Right lobe of liver (tissue), 6 donors: ENCODE data around the gene LRMDA. TPM values are rescaled to one million over a fixed set of nuclear protein-coding genes. Genes with fewer than 3 reads are reported as not detected.

ENCODE experiments used
- ATAC-seq, 4 donors: fragments of 200-7000 bp; cut with Tn5 transposase; one replicate each; pipeline ENCODE4 v1.9.1; 2020; ENCODE audit warnings: mild to moderate bottlenecking in 4 of 4, moderate library complexity in 4 of 4
- DNase-seq, 3 donors: peaks; one replicate each; pipeline ENCODE4 v3.0.0-alpha.2; 2020
- H3K27ac ChIP-seq, 3 donors: fragments of 200-600 bp; one replicate each; pipeline ENCODE4 v1.8.0; 2022
- H3K27me3 ChIP-seq, 2 donors: fragments of 200-600 bp; one replicate each; pipeline ENCODE4 v1.8.0; 2022
- H3K36me3 ChIP-seq, 4 donors: fragments of 200-600 bp; sonication (generic) in 1 of 4; one replicate each; pipeline versions ENCODE4 v1.5.1 to v1.8.0; 2017 to 2022; ENCODE audit warnings: control low read depth in 1 of 4
- H3K4me1 ChIP-seq, 4 donors: fragments of 200-600 bp; sonication (generic) in 1 of 4; one replicate each; pipeline versions ENCODE4 v1.5.1 to v1.8.0; 2017 to 2022; ENCODE audit warnings: control low read depth in 1 of 4
- H3K4me3 ChIP-seq, 3 donors: fragments of 200-600 bp; one replicate each; pipeline ENCODE4 v1.8.0; 2022
- H3K9me3 ChIP-seq, 4 donors: fragments of 200-600 bp; sonication (generic) in 1 of 4; one replicate each; pipeline versions ENCODE4 v1.5.1 to v1.8.0; 2017 to 2022; ENCODE audit warnings: control low read depth in 1 of 4
- POLR2A ChIP-seq: fragments of 450-650 bp; IDR thresholded peaks from one replicate; pipeline ENCODE4 v1.6.1; 2017; ENCODE audit warnings: antibody characterized with exemption, mild to moderate bottlenecking
- WGBS: methylation state at CpG from one replicate; pipeline ENCODE4 v1.1.6; 2018; ENCODE audit warnings: low coverage, low lambda C conversion rate; ENCODE audit not compliant: insufficient coverage; ENCODE audit errors: missing lambda C conversion rate; 5-methylcytosine and 5-hydroxymethylcytosine counted together
- intact Hi-C, 2 donors: fragments of 100-400 bp; cut with DNase I; formaldehyde crosslinking; loops; one replicate each; pipeline versions ENCODE4 v1.11.2 to v1.14.1; 2022
- total RNA-seq, 6 experiments: library from RNA; depleted of rRNA in 2 of 6; stranded (reverse); fragments of >200 nt in 2 of 6; fragmentation: NEBNext Ultra II Directional in 3 of 6; extraction: Animal tissue kit (Norgen Biotek cat#: 25700) in 3 of 6; gene quantifications; one replicate each; pipeline versions ENCODE4 v1.1.0 to v1.2.4, GENCODE V29; 2016 to 2023
- TF ChIP-seq, protein P1 (sequence below), 4 donors: fragments of 200-600 bp in 3 of 4; fragments of 450-650 bp in 1 of 4; IDR thresholded peaks; one replicate each; pipeline versions ENCODE4 v1.5.1 to v1.8.0; 2016 to 2022; ENCODE audit warnings: antibody characterized with exemption in 4 of 4, mild to moderate bottlenecking in 2 of 4
- donor health status: DM: no; HTN: yes; CAD: no.
- donor health status: DM: no; HTN: no; CAD: no.
- donor health status: DM: no; HTN: no; CAD: no.
- donor health status: DM: no; HTN: yes; CAD: no.
- donor health status: DM: no; HTN: yes; CAD: no.

The LRMDA gene
- total RNA-seq, 6 experiments from 2014 or later, result 9.9 to 19.9 (median 16.3) TPM

DNA sequence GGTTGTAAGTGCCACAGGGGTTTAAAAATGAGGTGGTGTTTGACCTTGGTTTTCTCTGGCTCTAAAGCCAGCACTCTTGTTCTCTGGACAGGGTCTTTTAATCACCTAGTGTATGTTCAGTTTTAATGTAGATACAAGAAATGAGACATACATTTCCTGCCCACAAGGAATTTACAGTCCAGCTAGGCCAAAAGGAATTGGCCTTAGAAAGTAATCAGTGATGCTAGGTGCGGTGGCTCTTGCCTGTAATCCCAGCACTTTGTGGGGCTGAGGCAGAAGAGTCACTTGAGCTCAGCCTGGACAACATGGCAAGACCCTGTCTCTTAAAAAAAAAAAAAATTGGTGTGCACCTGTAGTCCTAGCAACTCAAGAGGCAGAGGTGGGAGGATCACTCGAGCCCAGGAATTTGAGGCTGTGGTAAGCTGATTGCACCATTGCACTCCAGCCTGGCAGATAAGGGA lies 100.2 kb downstream of the LRMDA start:
- ATAC-seq (no peak), DNase-seq (no peak)
- no peaks in the 10 kb centered on the region for H3K27me3 ChIP-seq
- TF ChIP-seq, protein P1, sequence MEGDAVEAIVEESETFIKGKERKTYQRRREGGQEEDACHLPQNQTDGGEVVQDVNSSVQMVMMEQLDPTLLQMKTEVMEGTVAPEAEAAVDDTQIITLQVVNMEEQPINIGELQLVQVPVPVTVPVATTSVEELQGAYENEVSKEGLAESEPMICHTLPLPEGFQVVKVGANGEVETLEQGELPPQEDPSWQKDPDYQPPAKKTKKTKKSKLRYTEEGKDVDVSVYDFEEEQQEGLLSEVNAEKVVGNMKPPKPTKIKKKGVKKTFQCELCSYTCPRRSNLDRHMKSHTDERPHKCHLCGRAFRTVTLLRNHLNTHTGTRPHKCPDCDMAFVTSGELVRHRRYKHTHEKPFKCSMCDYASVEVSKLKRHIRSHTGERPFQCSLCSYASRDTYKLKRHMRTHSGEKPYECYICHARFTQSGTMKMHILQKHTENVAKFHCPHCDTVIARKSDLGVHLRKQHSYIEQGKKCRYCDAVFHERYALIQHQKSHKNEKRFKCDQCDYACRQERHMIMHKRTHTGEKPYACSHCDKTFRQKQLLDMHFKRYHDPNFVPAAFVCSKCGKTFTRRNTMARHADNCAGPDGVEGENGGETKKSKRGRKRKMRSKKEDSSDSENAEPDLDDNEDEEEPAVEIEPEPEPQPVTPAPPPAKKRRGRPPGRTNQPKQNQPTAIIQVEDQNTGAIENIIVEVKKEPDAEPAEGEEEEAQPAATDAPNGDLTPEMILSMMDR (IDR thresholded peaks at IDR 0.05), result no peak
- TF ChIP-seq POLR2A, result no peak
- intact Hi-C loops, result no loop called here
- H3K4me1 ChIP-seq, result no peaks in the 10 kb centered on the region
- no peak overlapping the region for H3K4me3 ChIP-seq
- WGBS, result 81% methylated on average over 2 of the region's 2 CpGs
- no peaks in the 10 kb centered on the region for H3K9me3 ChIP-seq
- no peak overlapping the region for H3K27ac ChIP-seq
- no peaks in the 10 kb centered on the region for H3K36me3 ChIP-seq

DNA sequence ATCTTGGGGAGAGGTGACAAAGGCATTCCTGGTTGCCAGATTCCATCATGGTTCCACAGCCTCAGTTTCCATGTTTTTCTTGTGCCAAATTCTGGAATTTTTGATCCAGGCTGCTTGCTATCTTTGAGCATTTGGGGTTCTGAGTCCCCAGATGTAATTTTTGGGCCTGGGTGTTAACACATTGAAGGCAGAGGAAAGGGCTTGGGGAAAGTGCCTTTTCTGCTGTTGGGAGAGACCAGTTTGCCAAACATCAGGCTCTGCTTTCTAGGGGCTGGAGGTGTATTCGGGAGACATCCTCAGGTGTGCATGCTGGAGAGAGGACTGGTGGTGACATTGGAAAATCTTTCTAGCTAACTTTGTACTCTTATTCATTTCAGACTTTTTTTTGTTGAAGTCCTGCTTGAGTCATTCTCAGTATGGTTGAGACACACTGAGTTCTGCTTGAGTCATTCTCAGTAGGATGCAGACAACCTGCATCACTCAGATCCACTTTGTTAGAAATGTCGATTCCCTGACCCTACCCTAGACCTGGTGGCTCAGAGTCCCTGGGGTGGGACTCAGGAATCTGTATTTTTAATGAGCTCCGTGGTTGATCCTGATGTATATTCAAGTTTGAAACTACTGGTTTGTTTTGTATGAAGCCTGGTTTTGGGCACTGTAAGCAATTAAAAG lies 101.0 kb downstream of the LRMDA start:
- DNase-seq (no peak), ATAC-seq (no peak)
- intact Hi-C loops, result no loop called here

GRCh38 chr10:75538144-75538543 lies 106.7 kb downstream of the LRMDA start:
- no peak overlapping the region for H3K4me3 ChIP-seq
- H3K36me3 ChIP-seq, result no peaks in the 10 kb centered on the region
- H3K27ac ChIP-seq, result no peak overlapping the region
- H3K27me3 ChIP-seq, result no peaks in the 10 kb centered on the region
- H3K9me3 ChIP-seq, result no peaks in the 10 kb centered on the region
- intact Hi-C loops, result no loop called here
- TF ChIP-seq, protein P1 (IDR thresholded peaks at IDR 0.05), result no peak
- TF ChIP-seq POLR2A, result no peak
- no peaks in the 10 kb centered on the region for H3K4me1 ChIP-seq
- 85% methylated on average over 7 of the region's 8 CpGs for WGBS
- ATAC-seq (no peak), DNase-seq (no peak)

More for the DNA sequence above, 101.0 kb downstream of the LRMDA start:
- TF ChIP-seq, protein P1 (IDR thresholded peaks at IDR 0.05), result no peak
- TF ChIP-seq POLR2A, result no peak
- Histone ChIP-seq H3K27me3 (no peaks in the 10 kb centered on the region), H3K36me3 (no peaks in the 10 kb centered on the region), H3K9me3 (no peaks in the 10 kb centered on the region), H3K27ac (no peak overlapping the region), H3K4me1 (no peaks in the 10 kb centered on the region), H3K4me3 (no peak overlapping the region)
- 91% methylated on average over 2 of the region's 3 CpGs for WGBS

DNA sequence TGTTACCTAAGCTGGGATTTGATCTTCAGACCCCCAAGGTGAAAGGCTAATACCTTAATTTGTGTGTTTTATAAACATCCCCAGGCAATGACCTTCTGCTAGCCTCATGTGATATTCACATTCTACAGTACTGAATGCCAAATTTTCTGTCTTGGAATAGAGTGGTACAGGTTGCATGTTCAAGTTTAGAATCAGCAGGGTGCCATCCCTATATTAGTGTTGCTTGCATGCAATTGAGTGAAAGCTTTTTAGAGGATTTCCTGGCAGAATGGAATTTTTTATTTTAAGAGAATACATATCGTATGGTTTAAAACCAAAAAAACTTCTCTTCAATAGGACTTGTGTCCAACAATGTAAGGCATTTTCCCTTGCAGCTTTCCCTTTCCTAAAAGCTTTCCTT lies 107.3 kb downstream of the LRMDA start:
- ATAC-seq, result no peak
- Histone ChIP-seq H3K4me3 (no peak overlapping the region), H3K36me3 (no peaks in the 10 kb centered on the region), H3K27ac (no peak overlapping the region), H3K9me3 (no peaks in the 10 kb centered on the region), H3K27me3 (no peaks in the 10 kb centered on the region), H3K4me1 (no peaks in the 10 kb centered on the region)
- no peak for TF ChIP-seq POLR2A
- TF ChIP-seq, protein P1 (IDR thresholded peaks at IDR 0.05), result no peak
- no peak for DNase-seq
- WGBS, result 80% methylated on average over 1 of the region's 1 CpG
- intact Hi-C loops, result no loop called here
